Activated CD4-positive, alpha-beta T cell treated with anti-CD3 and anti-CD28 coated beads, Interleukin-2, Interleukin-4, amounts not matched to agents 100 ng/mL and 50 ng/mL, durations not matched to agents 16 hours and 8 hours (primary cell): ENCODE measurements around the gene DEUP1.

Experiments used
- DNase-seq: peaks from one replicate; pipeline ENCODE4 v3.0.0-alpha.2; 2020; ENCODE audit warnings: low spot score

Gene DEUP1

GRCh38 chr11:93480256-93480655, 149.7 kb downstream of the DEUP1 start:
- DNase-seq: no peak

- no peak for DNase-seq
Observed at GRCh38 chr11:93480756-93481155, 150.2 kb downstream of the DEUP1 start.

GRCh38 chr11:93481279-93481678, 150.7 kb downstream of the DEUP1 start:
- no peak for DNase-seq

GRCh38 chr11:93481696-93482095, 151.2 kb downstream of the DEUP1 start:
- DNase-seq: no peak

GRCh38 chr11:93482556-93482955, 152.0 kb downstream of the DEUP1 start:
- no peak for DNase-seq

GRCh38 chr11:93484716-93485115, 154.2 kb downstream of the DEUP1 start:
- no peak for DNase-seq

- no peak for DNase-seq
Observed at GRCh38 chr11:93485983-93486382, 155.4 kb downstream of the DEUP1 start.

GRCh38 chr11:93487032-93487483, 156.5 kb downstream of the DEUP1 start:
- DNase-seq: no peak
